Tibial artery (tissue), 4 donors: ENCODE measurements around the gene TIFAB.

Experiments used
- DNase-seq, 2 donors: peaks; one replicate each; pipeline ENCODE4 v3.0.0-alpha.2; 2019
- H3K27ac ChIP-seq, 2 donors: fragments of 200-600 bp; sonication (generic) in 1 of 2; 1 replicate in 1 of 2; 2 replicates in 1 of 2; pipeline ENCODE4 v1.5.1; 2018 to 2019; ENCODE audit warnings: mild to moderate bottlenecking in 1 of 2
- H3K27me3 ChIP-seq, 2 donors: fragments of 200-600 bp; sonication (generic) in 1 of 2; one replicate each; pipeline versions ENCODE4 v1.5.1 to v1.6.0; 2016 to 2019
- H3K36me3 ChIP-seq, 3 donors: fragments of 200-600 bp; sonication (generic) in 2 of 3; one replicate each; pipeline ENCODE4 v1.5.1; 2016 to 2019; ENCODE audit warnings: mild to moderate bottlenecking in 2 of 3
- H3K4me1 ChIP-seq, 4 donors: fragments of 200-600 bp; sonication (generic) in 2 of 4; 1 replicate in 3 of 4; 2 replicates in 1 of 4; pipeline ENCODE4 v1.5.1; 2016 to 2019
- H3K4me3 ChIP-seq, 2 donors: fragments of 200-600 bp; sonication (generic) in 1 of 2; 1 replicate in 1 of 2; 2 replicates in 1 of 2; pipeline ENCODE4 v1.5.1; 2018 to 2019; ENCODE audit warnings: mild to moderate bottlenecking in 2 of 2
- H3K9me3 ChIP-seq, 3 donors: fragments of 200-600 bp; sonication (generic) in 1 of 3; one replicate each; pipeline ENCODE4 v1.5.1; 2016 to 2019
- CTCF ChIP-seq, 2 experiments: fragments of 200-600 bp in 1 of 2; fragments of 450-650 bp in 1 of 2; IDR thresholded peaks; one replicate each; pipeline ENCODE4 v1.5.1; 2017 to 2019; ENCODE audit warnings: antibody characterized with exemption in 2 of 2, mild to moderate bottlenecking in 1 of 2, moderate library complexity in 1 of 2
- intact Hi-C: fragments of 100-400 bp; cut with DNase I; formaldehyde crosslinking; loops from one replicate; pipeline ENCODE4 v1.15.0; 2023; ENCODE audit warnings: low total_unique reads

Gene TIFAB

GRCh38 chr5:135428586-135428985 lies 23.6 kb downstream of the TIFAB start:
- no peak for DNase-seq
- intact Hi-C loops, result no loop called here
- no peaks in the 10 kb centered on the region for H3K36me3 ChIP-seq
- no peak overlapping the region for H3K27ac ChIP-seq
- TF ChIP-seq CTCF (IDR thresholded peaks at IDR 0.05), result no peak
- no peaks in the 10 kb centered on the region for H3K27me3 ChIP-seq
- H3K4me3 ChIP-seq, result no peak overlapping the region
- H3K9me3 ChIP-seq, result peaks cover 0 to 9% (median 2%) of the 10 kb centered on the region in 3 donors
- peaks cover 0 to 4% (median 0%) of the 10 kb centered on the region in 4 donors for H3K4me1 ChIP-seq

GRCh38 chr5:135426102-135427082 lies 25.8 kb downstream of the TIFAB start:
- peak in 1 of 2 experiments; percentile 14 for TF ChIP-seq CTCF (IDR thresholded peaks at IDR 0.05)
- Histone ChIP-seq H3K4me1 (peaks cover 0 to 4% (median 0%) of the 10 kb centered on the region in 4 donors), H3K36me3 (no peaks in the 10 kb centered on the region), H3K4me3 (no peak overlapping the region), H3K9me3 (peaks cover 0 to 9% (median 2%) of the 10 kb centered on the region in 3 donors), H3K27me3 (no peaks in the 10 kb centered on the region), H3K27ac (no peak overlapping the region)
- DNase-seq, result no peak
- intact Hi-C loops, result no loop called here

GRCh38 chr5:135425641-135426040 lies 26.5 kb downstream of the TIFAB start:
- Histone ChIP-seq H3K4me1 (peaks cover 0 to 4% (median 0%) of the 10 kb centered on the region in 4 donors), H3K27me3 (no peaks in the 10 kb centered on the region), H3K27ac (no peak overlapping the region), H3K4me3 (no peak overlapping the region), H3K36me3 (no peaks in the 10 kb centered on the region), H3K9me3 (peaks cover 0 to 9% (median 2%) of the 10 kb centered on the region in 3 donors)
- DNase-seq, result no peak
- intact Hi-C loops, result no loop called here
- TF ChIP-seq CTCF (IDR thresholded peaks at IDR 0.05), result no peak

- Histone ChIP-seq H3K27ac (no peak overlapping the region), H3K4me1 (no peaks in the 10 kb centered on the region), H3K27me3 (no peaks in the 10 kb centered on the region), H3K4me3 (no peak overlapping the region), H3K36me3 (no peaks in the 10 kb centered on the region), H3K9me3 (peaks cover 2 to 8% (median 5%) of the 10 kb centered on the region in 3 donors)
- intact Hi-C loops, result no loop called here
- no peak for TF ChIP-seq CTCF (IDR thresholded peaks at IDR 0.05)
- no peak for DNase-seq
These were observed 28.3 kb downstream of the TIFAB start for GRCh38 chr5:135423846-135424168.

- intact Hi-C loops, result no loop called here
- Histone ChIP-seq H3K4me1 (no peaks in the 10 kb centered on the region), H3K27ac (no peak overlapping the region), H3K4me3 (no peak overlapping the region), H3K27me3 (no peaks in the 10 kb centered on the region), H3K9me3 (peaks cover under 1 to 5% (median 3%) of the 10 kb centered on the region in 3 donors), H3K36me3 (no peaks in the 10 kb centered on the region)
- no peak for TF ChIP-seq CTCF (IDR thresholded peaks at IDR 0.05)
- no peak for DNase-seq
These were observed 28.9 kb downstream of the TIFAB start for GRCh38 chr5:135423146-135423845.
